H1 (cell line): Measurements from ENCODE around the gene ICAM2.

ENCODE experiments used
- RAD21 ChIP-seq, 2 experiments: IDR thresholded peaks in 1 of 2; conservative IDR thresholded peaks in 1 of 2; 2 replicates each; pipeline ENCODE4 v1.6.1; 2011; ENCODE audit warnings: low read depth in 2 of 2, low read length in 2 of 2, improper control_type of control experiment in 1 of 2, inconsistent platforms in 1 of 2, mild to moderate bottlenecking in 1 of 2, moderate library complexity in 1 of 2
- TAF1 ChIP-seq: IDR thresholded peaks from 2 replicates; pipeline ENCODE4 v1.6.1; 2011; ENCODE audit warnings: mild to moderate bottlenecking, low read depth, low read length

DNA sequence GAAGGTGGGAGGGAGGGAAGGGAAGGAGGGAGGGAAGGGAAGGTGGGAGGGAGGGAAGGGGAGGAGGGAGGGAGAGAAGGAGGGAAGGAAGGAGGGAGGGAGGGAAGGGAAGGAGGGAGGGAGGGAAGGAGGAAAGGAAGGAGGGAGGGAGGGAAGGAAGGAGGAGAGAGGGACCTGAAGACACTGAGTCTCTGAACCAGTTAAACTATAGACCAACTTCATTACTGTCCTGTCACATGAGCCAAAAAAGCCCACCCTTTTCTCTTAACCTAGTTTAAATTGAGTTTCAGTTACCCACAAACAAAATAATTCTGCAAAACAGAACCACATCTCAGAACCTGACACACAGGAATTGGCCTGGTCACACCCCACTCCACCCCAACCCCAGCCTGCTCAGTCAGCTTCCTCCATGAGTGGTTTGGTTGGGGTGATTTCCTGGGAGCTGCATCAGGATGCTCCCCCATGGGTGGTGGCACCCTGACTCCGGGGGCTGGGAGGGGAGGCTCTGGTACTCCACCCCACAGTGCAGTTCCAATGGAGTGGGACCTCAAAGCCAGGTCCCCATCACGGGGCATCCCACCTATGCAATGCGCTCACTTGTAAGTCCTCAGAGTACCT lies 27.0 kb downstream of the ICAM2 start:
- TF ChIP-seq RAD21 (IDR thresholded peaks at IDR 0.05 in 1 of 2, conservative IDR thresholded peaks at IDR 0.05 in 1 of 2; ENCODE audit: low read depth in 2 of 2, low read length in 2 of 2) (no peak), TAF1 (no peak)
